Neuron (in vitro differentiated cells): ENCODE data around the gene TGFBI.

Source experiments
- H2AFZ ChIP-seq: one replicate; pipeline ENCODE4 v1.6.1; 2013; ENCODE audit warnings: low read depth, mild to moderate bottlenecking, inconsistent platforms, low read length, moderate library complexity
- H3K27me3 ChIP-seq: one replicate; pipeline ENCODE4 v1.6.1; 2013; ENCODE audit warnings: low read length; ENCODE audit not compliant: insufficient read depth
- H3K36me3 ChIP-seq: one replicate; pipeline ENCODE4 v1.6.1; 2013; ENCODE audit warnings: low read length; ENCODE audit not compliant: insufficient read depth
- H3K4me1 ChIP-seq: one replicate; pipeline ENCODE4 v1.6.1; 2013; ENCODE audit warnings: low read length; ENCODE audit not compliant: insufficient read depth
- H3K4me3 ChIP-seq: 2 replicates; pipeline ENCODE4 v1.5.1; 2013; ENCODE audit warnings: mild to moderate bottlenecking, low read length, moderate library complexity
- H3K9me3 ChIP-seq: one replicate; pipeline ENCODE4 v1.6.1; 2013; ENCODE audit warnings: low read length

TGFBI gene

GRCh38 chr5:136089791-136090190, 61.0 kb downstream of the TGFBI start:
- Histone ChIP-seq H3K36me3 (no peaks in the 10 kb centered on the region), H3K9me3 (no peaks in the 10 kb centered on the region), H3K27me3 (peaks cover 8% of the 10 kb centered on the region), H3K4me1 (no peaks in the 10 kb centered on the region), H2AFZ (no peak overlapping the region), H3K4me3 (no peak overlapping the region)

- no peaks in the 10 kb centered on the region for H3K36me3 ChIP-seq
- peaks cover 8% of the 10 kb centered on the region for H3K27me3 ChIP-seq
- no peak overlapping the region for H3K4me3 ChIP-seq
- H3K9me3 ChIP-seq: no peaks in the 10 kb centered on the region
- no peak overlapping the region for H2AFZ ChIP-seq
- no peaks in the 10 kb centered on the region for H3K4me1 ChIP-seq
Measured at GRCh38 chr5:136090319-136090718, 61.5 kb downstream of the TGFBI start.

- Histone ChIP-seq H2AFZ (no peak overlapping the region), H3K9me3 (no peaks in the 10 kb centered on the region), H3K4me1 (no peaks in the 10 kb centered on the region), H3K36me3 (no peaks in the 10 kb centered on the region), H3K27me3 (peaks cover 8% of the 10 kb centered on the region), H3K4me3 (no peak overlapping the region)
Measured at GRCh38 chr5:136094189-136094912, 65.6 kb downstream of the TGFBI start.

GRCh38 chr5:136094913-136095641, 66.3 kb downstream of the TGFBI start:
- H3K36me3 ChIP-seq: no peaks in the 10 kb centered on the region
- H3K27me3 ChIP-seq: peaks cover 4% of the 10 kb centered on the region
- no peak overlapping the region for H3K4me3 ChIP-seq
- no peaks in the 10 kb centered on the region for H3K9me3 ChIP-seq
- H2AFZ ChIP-seq: no peak overlapping the region
- no peaks in the 10 kb centered on the region for H3K4me1 ChIP-seq

GRCh38 chr5:136098176-136098575, 69.4 kb downstream of the TGFBI start:
- Histone ChIP-seq H3K27me3 (no peaks in the 10 kb centered on the region), H3K4me1 (peaks cover 11% of the 10 kb centered on the region), H3K4me3 (no peak overlapping the region), H2AFZ (no peak overlapping the region), H3K36me3 (no peaks in the 10 kb centered on the region), H3K9me3 (no peaks in the 10 kb centered on the region)

GRCh38 chr5:136099870-136100269, 71.1 kb downstream of the TGFBI start:
- H3K4me1 ChIP-seq: peaks cover 21% of the 10 kb centered on the region
- H3K27me3 ChIP-seq: no peaks in the 10 kb centered on the region
- H3K9me3 ChIP-seq: no peaks in the 10 kb centered on the region
- no peak overlapping the region for H2AFZ ChIP-seq
- H3K4me3 ChIP-seq: no peak overlapping the region
- no peaks in the 10 kb centered on the region for H3K36me3 ChIP-seq

- H3K9me3 ChIP-seq: no peaks in the 10 kb centered on the region
- H2AFZ ChIP-seq: no peak overlapping the region
- no peaks in the 10 kb centered on the region for H3K36me3 ChIP-seq
- H3K27me3 ChIP-seq: no peaks in the 10 kb centered on the region
- no peak overlapping the region for H3K4me3 ChIP-seq
- H3K4me1 ChIP-seq: peaks cover 22% of the 10 kb centered on the region
Measured at GRCh38 chr5:136101884-136102283, 73.1 kb downstream of the TGFBI start.

GRCh38 chr5:136103118-136103517, 74.3 kb downstream of the TGFBI start:
- H2AFZ ChIP-seq: no peak overlapping the region
- no peaks in the 10 kb centered on the region for H3K36me3 ChIP-seq
- H3K9me3 ChIP-seq: no peaks in the 10 kb centered on the region
- H3K4me1 ChIP-seq: peaks cover 22% of the 10 kb centered on the region
- no peaks in the 10 kb centered on the region for H3K27me3 ChIP-seq
- no peak overlapping the region for H3K4me3 ChIP-seq

GRCh38 chr5:136104306-136104965, 75.6 kb downstream of the TGFBI start:
- Histone ChIP-seq H3K27me3 (no peaks in the 10 kb centered on the region), H3K36me3 (no peaks in the 10 kb centered on the region), H3K4me3 (peak overlapping the region; percentile 38), H3K4me1 (peaks cover 22% of the 10 kb centered on the region), H3K9me3 (no peaks in the 10 kb centered on the region), H2AFZ (peak overlapping the region; percentile 90)

GRCh38 chr5:136106351-136107031, 77.7 kb downstream of the TGFBI start:
- H3K4me3 ChIP-seq: no peak overlapping the region
- no peak overlapping the region for H2AFZ ChIP-seq
- no peaks in the 10 kb centered on the region for H3K9me3 ChIP-seq
- H3K36me3 ChIP-seq: no peaks in the 10 kb centered on the region
- peaks cover 15% of the 10 kb centered on the region for H3K4me1 ChIP-seq
- H3K27me3 ChIP-seq: no peaks in the 10 kb centered on the region

GRCh38 chr5:136108180-136108611, 79.4 kb downstream of the TGFBI start:
- no peak overlapping the region for H2AFZ ChIP-seq
- peaks cover 12% of the 10 kb centered on the region for H3K4me1 ChIP-seq
- no peaks in the 10 kb centered on the region for H3K27me3 ChIP-seq
- no peaks in the 10 kb centered on the region for H3K9me3 ChIP-seq
- no peak overlapping the region for H3K4me3 ChIP-seq
- H3K36me3 ChIP-seq: no peaks in the 10 kb centered on the region

GRCh38 chr5:136108766-136109165, 80.0 kb downstream of the TGFBI start:
- peaks cover 12% of the 10 kb centered on the region for H3K4me1 ChIP-seq
- no peaks in the 10 kb centered on the region for H3K9me3 ChIP-seq
- H3K27me3 ChIP-seq: no peaks in the 10 kb centered on the region
- H3K4me3 ChIP-seq: no peak overlapping the region
- no peaks in the 10 kb centered on the region for H3K36me3 ChIP-seq
- no peak overlapping the region for H2AFZ ChIP-seq
